T-helper 2 cell (primary cell): ENCODE results near the gene SLC2A4.
"Not testable (repeated sequence)": the region's sequence is repeated elsewhere in the genome, so short reads cannot be mapped to it uniquely, and the experiment has no call there.

Source experiments
- DNase-seq, 5 experiments: peaks; one replicate each; pipeline versions ENCODE4 v3.0.0 to v3.0.0-alpha.2; 2012 to 2022
- total RNA-seq, 2 donors: gene quantifications; one replicate each; lab custom pipeline; 2026; lab: John Stamatoyannopoulos, UW

Gene SLC2A4
- 0 to 0.31 reads per million in 2 donors for total RNA-seq

DNA sequence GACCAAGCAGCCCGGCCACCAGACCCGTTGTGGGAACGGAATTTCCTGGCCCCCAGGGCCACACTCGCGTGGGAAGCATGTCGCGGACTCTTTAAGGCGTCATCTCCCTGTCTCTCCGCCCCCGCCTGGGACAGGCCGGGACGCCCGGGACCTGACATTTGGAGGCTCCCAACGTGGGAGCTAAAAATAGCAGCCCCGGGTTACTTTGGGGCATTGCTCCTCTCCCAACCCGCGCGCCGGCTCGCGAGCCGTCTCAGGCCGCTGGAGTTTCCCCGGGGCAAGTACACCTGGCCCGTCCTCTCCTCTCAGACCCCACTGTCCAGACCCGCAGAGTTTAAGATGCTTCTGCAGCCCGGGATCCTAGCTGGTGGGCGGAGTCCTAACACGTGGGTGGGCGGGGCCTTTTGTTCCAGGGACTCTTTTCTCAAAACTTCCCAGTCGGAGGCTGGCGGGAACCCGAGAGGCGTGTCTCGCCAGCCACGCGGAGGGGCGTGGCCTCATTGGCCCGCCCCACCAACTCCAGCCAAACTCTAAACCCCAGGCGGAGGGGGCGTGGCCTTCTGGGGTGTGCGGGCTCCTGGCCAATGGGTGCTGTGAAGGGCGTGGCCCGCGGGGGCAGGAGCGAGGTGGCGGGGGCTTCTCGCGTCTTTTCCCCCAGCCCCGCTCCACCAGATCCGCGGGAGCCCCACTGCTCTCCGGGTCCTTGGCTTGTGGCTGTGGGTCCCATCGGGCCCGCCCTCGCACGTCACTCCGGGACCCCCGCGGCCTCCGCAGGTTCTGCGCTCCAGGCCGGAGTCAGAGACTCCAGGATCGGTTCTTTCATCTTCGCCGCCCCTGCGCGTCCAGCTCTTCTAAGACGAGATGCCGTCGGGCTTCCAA is at the start of gene SLC2A4:
Gene SLC2A4, plus strand, starts transcription at position 645 of the 879 bp plus-strand sequence. Its CDS starts 217 bp downstream, at position 862.
- DNase-seq: peak; percentile 61 to 86 (median 78)

DNA sequence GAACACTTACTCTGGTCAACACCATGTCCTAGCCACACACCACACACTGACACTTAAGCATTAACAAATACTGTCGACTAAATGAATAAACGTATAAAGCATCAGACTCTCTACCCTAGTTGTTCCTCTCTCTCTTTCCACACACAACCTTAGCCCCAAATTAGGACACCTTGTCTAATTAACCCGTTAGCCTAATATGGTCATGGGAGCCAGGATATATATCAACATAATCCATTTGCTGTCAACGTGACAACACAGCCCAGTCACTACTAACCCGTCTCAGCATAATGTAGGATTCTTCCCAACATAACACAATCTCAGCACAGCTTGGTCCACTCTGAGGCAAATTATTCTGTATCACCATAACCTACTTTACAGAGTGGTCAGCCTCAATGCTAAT is 49.4 kb upstream of the SLC2A4 start:
- DNase-seq: no peak

DNA sequence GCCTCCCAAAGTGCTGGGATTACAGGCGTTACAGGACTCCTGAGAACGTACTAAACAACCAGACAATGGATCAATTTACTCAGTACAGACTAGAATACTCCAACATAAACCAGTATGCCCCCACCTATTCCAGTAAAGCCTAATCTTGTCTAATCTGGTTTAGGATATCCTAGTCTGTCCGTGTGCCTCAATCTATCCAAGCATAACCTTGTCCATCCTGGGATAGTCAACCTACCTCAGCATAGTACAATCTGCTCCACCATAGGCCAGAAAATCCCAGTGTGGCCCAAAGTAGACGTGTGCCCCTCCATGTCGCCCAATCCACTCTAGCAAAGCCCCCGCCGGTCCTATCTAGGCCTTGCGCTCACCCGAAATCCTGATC is 47.8 kb upstream of the SLC2A4 start:
- no peak for DNase-seq

DNA sequence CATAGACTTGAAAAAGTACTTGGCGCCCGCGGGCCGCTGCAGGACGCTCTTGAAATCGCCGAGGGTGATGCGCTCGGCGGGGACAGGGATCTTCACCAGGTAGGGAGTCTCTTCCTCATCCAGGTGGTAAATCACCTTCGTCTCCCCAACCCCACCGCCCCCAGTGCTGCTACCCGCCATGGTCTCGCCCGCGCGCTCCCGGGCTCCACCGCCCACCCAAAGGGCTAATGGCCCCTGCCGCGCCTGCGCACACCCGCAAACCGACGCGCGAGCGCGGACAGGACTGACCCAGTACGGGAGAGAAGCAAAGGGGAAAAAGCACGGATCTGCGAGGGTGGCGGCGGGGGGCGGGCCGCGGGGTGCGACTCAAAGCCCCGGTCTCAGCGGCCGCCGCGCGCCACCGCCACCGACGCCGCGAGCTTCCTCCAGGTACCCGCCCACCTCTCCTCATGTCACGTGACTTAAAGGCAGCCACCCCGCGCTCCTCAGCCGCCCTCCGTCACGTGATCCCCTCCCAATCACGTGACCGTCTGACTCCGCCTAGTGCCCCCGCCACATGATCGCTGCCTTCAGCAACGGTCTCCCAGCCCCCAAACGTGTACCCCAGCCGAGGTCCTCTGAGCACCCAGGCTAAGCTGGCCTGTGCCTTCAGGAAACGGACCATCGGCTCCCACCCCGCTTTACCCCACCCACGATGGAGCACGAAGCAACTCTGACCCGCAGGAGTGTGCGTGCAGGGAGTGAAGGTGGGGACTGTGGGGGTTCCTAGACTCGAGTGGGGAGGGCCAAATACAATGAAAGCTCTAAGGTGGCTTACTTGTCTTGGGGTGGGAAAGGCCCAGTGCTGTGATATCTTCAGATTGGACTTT is 47.2 kb upstream of the SLC2A4 start, which contains the start of gene DVL2:
Gene DVL2, minus strand, starts transcription at position 435 of the 869 bp plus-strand sequence. Its CDS starts 255 bp downstream, at position 180.
- peak; percentile 86 to 96 (median 90) for DNase-seq

DNA sequence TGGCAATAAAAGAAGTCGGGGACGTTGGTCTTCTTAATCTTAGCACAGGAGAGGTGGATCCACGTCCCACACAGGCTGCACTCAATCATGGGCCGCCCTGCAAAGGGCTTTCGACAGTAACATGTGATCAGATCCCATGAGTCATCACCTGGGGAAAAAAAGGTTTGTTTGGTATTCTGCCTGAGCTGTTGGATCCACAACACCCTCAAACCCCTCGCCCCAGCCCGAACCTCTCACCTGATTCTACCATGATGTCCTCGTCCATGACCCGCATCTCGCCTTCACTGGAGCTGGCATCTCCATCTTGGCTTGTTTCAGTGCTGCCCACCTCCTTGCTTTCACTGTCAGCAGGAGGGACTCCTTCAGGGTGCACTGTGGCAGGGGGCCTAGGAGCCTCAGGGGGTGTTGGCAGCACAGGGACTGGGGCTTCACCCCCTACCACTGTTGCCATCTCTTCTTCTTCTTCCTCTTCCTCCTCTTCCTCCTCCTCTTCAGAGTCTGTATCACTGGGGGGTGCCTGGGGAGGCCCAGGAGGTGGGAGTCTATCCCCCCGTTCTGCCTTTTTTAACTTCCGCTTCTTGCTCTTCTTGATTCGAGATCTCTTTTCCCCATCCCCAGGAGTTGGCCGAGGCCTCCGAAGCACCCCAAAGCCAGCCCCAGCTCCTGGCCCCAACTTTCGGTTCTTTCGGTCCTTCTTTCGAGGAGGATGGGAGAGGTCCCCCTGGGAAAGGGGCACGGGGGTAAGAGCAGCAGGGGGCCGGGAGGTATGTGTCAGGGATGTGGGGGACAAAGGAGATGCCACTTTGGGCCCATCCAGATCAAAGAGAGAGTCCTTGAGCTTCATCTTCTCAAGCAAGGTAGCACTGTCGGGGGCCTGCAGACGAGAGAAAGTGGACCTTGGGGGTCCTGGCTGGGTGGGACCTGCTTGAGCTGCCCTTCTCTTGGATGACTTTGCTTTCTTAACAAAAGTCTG is 45.5 kb upstream of the SLC2A4 start:
- no peak for DNase-seq

DNA sequence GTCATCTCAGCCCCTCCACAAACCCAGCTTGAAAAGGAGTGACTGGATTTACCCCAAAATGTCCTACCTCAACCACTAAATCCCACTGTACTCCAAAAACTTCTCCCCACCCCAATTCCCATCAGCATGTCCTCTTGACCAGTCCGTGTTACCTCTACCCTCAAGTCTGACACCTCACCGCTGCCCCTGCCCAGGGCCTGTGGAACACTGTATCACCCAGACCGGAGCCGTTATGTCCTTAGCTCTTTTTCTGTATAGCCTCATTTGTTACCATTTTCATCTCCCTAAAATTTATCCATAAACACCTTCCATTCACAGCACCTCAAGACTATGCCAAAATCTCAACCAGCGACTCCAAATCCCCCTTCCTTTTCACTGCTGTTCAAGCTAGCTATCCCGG is 44.7 kb upstream of the SLC2A4 start:
- DNase-seq: no peak

DNA sequence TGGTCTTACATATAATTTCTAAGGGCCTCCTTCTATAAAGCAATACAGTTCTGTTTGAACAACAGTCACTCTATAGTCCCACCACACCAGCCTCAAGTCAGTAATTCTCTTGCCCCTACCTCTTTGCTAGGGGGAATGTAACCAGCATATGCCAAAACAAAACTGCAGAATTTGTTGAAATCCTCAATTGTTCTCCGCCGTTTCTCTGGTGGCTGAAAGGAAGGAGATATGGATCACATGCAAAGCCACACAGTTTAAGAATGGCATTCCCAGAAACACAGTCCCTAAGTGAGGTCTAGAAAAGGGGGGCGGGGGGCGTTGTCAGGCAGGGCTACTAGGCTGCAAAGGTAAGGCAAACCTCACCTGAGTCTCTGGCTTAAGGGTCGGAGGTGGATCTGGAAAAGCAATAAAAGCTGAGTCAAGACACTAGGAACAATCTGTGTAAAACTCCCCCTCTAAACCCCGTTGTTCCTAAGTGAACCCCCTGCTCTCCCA is 44.2 kb upstream of the SLC2A4 start:
- DNase-seq: no peak

DNA sequence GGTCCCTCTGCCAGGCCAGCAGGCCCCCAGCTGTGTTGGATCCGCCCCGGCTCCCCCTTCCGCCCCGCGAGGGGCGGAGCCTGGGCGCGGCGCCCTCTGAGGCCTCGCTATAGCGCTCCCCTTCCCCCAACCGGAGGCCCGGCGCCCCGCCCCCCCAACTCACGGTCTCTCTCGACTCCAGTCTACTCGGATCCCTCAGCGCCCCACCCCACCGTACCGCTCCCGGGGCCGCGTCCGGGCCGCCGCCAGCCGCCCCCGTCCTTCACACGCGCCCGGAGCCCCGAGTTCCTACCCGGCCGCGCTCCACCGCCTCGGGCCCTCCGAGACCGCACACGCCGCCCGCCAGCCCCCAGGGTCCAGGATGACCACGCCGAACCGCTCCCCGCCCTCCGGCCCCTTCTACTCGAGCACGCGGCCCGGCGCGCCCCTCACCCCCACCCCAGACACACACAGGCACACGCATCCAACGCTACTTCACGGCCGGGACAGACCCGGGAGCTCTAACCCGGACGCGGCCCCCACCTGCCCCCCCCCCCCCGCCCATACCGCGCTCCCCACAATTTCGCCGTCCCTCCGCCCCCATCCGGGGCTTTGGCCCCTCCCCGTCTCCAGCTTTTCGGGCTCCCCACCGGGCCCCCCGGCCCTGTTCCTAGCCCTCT is 43.6 kb upstream of the SLC2A4 start:
- peak; percentile 58 to 88 (median 75) for DNase-seq

DNA sequence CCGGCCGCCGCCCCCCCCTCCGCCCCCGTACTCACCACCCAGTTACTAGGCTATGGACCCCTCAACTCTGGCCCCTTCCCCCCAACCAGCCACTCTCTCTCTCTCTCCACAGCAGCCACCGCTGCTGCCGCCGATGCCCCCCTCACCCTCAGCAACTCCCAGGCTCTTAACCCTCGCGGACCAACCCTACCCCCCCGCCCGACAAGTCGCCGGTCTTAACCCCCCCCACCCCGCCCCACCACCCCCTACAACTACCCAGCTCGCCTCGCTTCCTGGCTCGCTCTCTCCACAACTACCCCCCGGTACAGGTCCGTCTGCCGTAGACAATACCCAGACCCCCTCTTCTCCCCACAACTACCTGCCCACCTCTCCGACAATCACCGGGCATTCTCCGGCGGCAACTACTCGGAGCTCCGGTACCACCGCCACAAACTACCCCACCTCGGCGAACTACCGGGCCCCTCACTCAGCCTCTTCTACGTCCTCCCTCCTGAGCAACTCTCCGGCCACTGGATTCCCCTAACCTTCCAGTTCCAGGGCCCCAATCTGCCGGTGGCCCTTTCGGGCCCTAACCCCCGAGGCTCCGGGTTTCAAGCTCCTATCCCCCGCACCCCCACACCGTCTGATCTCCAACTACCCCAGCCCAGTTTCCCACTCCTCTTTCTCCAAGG is 43.0 kb upstream of the SLC2A4 start:
- DNase-seq: peak in 2 of 5 experiments; percentile 39 to 71

DNA sequence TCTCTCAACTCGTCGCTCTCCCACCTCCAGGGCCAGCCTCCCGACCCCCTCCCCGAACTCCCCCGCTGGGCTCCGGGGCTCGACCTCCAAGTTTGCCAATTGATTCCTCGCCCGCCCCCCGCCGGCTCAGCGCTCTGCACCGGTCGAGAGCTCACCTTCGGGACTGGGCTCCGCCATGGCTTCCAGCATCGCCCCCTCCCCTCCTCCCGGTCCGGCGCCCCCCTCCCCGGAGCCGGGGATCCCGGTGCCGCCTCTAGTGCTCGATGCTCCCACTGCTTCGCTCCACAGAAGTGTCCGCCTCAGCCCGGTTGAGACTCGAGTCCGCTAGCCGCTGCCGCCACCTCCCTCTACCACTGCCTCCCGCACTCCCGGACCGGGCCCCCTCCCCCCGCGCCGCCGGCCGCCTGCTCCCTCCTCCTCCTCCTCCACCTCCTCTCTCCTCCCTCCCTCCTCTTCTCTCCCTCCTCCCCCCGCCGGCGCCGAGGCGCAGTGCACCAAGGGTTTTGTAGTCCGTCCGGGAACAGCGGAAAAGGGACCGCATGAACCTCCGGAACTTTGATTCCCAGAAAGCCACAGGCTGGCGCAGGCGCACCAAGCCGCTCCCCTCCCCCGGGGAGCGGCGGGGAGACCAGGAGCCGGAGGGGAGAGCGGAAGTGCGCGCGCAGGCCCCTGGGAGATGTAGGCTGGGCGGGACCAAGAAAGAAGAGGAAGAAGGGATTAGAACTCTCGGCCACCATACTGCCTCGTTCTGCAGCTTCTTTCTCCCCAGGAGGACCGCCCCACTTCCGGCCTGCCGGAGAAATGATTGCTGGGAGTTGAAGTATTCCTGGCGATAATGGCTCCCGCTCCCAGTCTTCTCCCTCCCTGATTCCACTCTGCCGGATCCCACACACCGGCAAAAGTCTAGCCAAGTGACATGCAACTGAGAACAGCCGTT is 42.2 kb upstream of the SLC2A4 start, which contains the start of gene PHF23:
Gene PHF23, minus strand, starts transcription at position 367 of the 937 bp plus-strand sequence. Its CDS starts 178 bp downstream, at position 189.
- DNase-seq: peak; percentile 91 to 100 (median 97)

DNA sequence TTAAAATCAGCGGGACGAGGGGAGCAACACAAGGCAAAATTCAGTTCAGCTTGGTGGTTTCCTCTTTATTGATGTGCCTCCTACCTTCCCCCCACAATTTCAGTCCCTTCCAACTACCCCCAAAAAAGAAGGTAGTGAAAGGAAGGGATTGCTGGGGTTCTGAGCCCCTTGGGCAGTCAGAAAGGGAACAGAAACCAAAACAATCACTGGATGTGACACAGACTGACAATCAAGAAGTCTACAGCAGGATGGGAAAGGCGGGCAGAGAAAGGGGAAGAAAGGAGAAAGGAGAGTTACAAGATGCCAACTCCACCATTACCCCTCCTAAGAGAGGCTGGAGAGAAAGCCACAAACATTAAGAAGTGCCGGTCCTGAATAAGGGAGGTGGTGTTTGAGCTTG is 41.1 kb upstream of the SLC2A4 start:
- no peak for DNase-seq

DNA sequence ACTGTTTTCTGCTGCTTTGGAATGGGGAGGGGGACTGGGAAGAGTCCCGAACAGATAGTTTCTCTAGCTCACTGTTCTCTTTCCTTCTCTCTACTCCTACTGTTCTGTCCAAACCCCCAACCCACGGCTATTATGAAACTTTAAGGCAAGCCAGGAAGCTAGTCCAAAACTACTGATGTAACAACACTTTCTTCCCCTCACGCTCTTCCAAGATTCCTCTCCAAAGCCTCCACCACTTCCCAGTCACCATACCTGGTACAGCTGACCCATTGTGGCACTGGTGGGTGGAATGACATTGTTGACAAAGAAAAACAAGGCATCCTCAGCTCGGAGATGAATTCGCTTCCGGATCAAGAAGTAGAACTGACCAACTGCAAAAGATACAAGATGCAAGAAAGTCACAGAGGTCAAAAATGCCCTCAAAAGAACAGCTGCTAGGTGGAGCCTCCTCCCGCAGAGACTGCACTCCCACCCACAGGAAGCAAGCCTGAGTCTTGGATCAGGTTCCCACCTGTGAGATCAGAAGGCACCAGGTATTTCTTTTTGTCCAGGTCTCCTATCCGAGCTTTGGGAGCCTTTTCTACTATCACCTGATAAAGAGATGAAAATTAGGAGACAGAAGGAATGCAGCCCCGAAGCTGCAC is 40.3 kb upstream of the SLC2A4 start:
- no peak for DNase-seq

DNA sequence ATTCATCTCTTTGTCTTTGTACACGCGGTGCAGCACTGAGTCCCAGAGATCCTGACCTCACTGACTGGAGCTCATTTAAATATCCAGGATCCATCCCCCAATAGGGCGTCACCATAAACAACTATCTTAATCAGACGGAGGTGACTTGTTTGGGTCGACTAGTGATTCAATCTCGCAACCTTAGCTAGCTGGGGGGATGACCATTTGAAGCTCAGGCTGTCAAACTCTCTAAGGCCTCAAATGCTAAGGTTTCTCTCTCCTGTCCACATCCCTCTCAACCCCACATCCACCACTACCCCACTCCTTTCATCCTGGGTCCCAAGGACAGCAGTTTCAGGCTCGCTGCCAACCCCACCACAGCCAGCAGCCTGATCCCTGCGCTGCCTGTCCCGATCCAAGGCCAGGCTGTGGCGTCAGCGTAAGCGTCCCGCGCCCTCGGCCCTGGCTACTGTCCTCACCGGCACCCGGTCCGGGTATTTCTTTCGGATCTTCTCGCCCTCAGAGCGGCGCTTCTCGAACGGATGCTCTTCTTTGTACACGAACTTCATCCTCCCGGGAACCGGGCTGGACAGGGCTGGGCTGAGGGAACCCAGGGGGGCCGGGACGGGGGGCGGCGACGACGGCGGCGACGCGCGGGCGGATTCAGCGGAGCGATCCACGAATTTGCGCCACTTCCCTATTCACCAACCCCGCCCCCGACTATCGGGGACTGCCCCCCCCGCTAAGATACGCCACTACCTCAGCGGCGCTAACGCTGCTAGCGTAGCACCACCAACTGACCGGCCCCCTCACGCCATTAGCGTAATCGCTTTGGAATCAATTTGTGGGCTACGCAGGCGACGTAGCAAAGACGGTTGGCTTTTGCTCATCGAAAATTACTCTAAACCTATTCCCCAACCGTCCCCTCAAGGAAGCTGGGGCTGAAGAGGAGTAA is 39.5 kb upstream of the SLC2A4 start, which contains the start of gene GABARAP:
Gene GABARAP, minus strand, starts transcription at position 667 of the 934 bp plus-strand sequence. Its CDS starts 119 bp downstream, at position 548.
- peak; percentile 85 to 94 (median 87) for DNase-seq

DNA sequence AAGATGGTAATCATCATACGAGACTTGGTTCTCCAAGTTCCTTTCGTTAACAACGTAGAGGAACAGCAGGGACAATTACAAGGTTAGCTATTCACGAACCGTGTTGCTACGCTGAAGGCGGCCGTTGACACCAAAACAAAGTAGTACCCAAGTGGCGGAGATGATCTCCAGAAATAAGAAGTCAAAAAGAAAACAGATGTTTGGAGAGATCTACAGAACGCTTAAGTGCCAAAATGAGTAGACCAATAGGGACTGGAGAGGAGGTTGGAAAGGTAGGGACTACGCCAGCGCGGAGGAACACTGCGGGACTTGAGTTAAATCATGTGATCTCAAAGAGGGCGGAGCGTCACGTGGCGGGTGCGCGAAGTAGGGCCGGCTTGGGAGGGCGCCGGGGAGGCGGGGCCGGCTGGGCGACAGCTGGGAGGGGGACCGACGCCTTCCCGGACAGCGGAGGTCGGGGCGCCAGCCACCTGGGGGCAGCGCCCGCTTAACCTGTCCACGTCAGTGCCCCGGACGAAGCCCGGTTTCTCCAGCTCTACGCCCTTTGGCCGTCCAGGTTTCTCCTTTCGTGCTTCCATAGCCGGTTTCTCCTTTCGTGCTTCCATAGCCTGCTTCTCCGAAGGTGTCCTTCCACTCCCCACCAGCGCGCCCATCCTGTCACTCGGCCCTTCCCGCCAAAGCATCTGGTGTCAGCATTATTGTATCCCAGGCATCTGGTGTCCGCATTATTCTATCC is 38.6 kb upstream of the SLC2A4 start:
- DNase-seq: peak; percentile 88 to 97 (median 91)

DNA sequence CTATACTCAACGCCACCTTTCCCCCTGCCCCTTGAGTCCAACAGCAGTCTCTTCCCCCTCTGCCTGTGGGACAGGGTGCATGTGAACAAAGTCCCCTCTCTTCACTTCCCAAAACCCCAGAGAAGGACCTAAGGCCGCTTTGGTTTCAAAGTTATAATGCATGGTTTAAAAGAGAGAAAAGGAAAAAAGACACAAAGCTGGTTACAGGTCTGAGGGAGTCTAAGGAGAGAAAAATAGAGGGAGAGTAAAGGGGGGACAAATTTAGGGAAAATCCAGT is 38.1 kb upstream of the SLC2A4 start:
- DNase-seq: no peak

DNA sequence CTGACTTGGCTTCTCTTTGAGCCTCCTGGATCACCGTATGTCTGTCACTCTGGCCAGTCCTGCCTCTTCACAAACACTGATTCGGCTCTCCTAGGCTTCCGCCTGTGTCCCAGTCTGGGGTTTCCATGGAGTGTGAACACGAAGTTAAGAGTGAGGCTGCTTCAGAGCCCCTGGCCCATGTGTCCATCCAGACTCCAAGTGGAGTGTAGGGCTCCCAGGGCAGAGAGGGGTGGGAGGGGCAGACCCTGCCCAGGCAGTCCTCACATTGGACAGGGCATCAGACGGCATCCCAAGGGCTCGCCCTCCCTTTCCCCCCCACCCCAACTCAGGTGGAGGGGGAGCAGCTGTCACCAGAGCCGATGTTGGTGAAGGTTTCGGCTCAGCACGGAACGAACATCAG is 37.7 kb upstream of the SLC2A4 start:
- DNase-seq: not testable (repeated sequence)

DNA sequence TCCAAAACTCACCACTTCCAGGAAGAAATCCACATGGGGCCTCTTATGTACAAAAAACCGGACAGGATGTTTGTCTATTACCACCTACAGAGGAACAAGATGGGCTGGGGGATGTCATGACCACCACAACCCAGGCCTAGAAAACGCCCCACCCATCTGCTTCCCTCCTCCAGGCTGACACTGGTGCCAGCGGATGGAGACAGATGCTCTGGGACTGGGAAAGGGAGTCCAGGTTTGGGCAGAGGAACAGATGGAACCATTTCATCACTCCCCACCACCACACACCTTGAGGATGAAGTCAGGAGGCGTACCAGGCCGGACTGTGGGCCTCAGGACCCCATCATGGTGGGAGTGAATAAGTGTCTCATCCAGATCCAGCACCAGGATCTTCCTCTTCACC is 34.7 kb upstream of the SLC2A4 start:
- DNase-seq: no peak
